GM12891 (cell line): ENCODE measurements around the gene HS2ST1.

Experiments
- POLR2A ChIP-seq: IDR thresholded peaks from 2 replicates; pipeline ENCODE4 v1.6.1; 2011; ENCODE audit warnings: low read depth, low read length, control low read depth
- POLR2AphosphoS5 ChIP-seq: IDR thresholded peaks from 2 replicates; pipeline ENCODE4 v1.6.1; 2011; ENCODE audit warnings: low read depth, low read length, control low read depth
- POU2F2 ChIP-seq: IDR thresholded peaks from 2 replicates; pipeline ENCODE4 v1.6.1; 2011; ENCODE audit warnings: low read depth, mild to moderate bottlenecking, control low read depth, low read length, moderate library complexity

GRCh38 chr1:87045761-87046304 lies 131.4 kb downstream of the HS2ST1 start:
- TF ChIP-seq POLR2AphosphoS5: no peak
- no peak for TF ChIP-seq POU2F2
- no peak for TF ChIP-seq POLR2A
